Glomerular endothelial cell (primary cell): ENCODE results near the gene MCHR1. TPM values are rescaled to one million over a fixed set of nuclear protein-coding genes. Genes with fewer than 3 reads are reported as not detected.

Experiments
- DNase-seq: peaks from one replicate; pipeline ENCODE4 v3.0.0-alpha.2; 2011; ENCODE audit warnings: low read depth, low spot score; ENCODE audit errors: extremely low read depth
- total RNA-seq: library from RNA; depleted of rRNA; stranded (reverse); fragments of >200 nt; gene quantifications from 2 replicates; pipeline ENCODE4 v1.2.3, GENCODE V29; 2015

Gene MCHR1, protein sequence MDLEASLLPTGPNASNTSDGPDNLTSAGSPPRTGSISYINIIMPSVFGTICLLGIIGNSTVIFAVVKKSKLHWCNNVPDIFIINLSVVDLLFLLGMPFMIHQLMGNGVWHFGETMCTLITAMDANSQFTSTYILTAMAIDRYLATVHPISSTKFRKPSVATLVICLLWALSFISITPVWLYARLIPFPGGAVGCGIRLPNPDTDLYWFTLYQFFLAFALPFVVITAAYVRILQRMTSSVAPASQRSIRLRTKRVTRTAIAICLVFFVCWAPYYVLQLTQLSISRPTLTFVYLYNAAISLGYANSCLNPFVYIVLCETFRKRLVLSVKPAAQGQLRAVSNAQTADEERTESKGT
- 0.88 TPM in 1 of 2 replicates, not detected in the other for total RNA-seq

DNA sequence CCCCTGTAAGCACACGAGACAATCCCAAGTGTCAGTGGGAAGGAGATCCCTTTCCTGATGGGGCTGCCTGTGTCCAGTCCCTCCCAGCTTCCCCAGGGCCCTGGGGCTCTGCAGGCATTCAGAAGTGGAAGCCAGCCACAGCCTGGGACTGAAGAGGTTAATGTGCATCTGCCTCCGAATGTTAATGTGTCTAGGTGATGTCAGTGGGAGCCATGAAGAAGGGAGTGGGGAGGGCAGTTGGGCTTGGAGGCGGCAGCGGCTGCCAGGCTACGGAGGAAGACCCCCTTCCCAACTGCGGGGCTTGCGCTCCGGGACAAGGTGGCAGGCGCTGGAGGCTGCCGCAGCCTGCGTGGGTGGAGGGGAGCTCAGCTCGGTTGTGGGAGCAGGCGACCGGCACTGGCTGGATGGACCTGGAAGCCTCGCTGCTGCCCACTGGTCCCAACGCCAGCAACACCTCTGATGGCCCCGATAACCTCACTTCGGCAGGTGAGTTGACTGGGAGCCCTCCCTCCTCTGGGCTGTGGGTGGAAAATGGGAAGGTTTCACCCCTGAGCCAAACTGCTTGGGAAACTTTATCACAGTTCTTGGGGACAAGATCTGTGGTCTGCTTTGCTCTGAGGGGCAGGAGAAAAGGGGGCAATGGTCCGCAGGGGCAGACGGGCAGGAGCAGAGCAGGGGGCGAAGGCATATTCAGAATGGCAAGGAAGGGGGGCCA lies at the start of gene MCHR1:
Gene MCHR1 (plus strand): TSS at position 236 of the 715 bp plus-strand sequence. CDS start 169 bp downstream, at position 405.
- no peak for DNase-seq

DNA sequence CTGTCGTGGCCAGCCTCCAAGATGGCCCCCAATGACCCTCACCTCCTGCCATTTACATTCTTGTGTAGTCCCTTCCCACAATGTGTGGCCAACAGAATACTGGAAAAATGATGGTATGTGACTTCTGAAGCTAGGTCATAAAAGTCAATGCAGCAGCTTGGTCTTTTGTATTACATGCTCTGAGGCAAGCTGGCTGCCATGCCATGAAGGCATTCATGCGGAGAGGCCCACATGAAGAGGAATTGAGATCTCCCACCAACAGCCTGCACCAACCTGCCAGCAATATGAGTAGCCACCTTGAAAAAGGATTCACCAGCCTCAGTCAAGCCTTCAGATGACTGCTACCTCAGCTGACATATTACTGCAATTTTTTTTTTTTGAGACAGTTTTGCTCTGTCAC lies 47.4 kb upstream of the MCHR1 start:
- DNase-seq: no peak

DNA sequence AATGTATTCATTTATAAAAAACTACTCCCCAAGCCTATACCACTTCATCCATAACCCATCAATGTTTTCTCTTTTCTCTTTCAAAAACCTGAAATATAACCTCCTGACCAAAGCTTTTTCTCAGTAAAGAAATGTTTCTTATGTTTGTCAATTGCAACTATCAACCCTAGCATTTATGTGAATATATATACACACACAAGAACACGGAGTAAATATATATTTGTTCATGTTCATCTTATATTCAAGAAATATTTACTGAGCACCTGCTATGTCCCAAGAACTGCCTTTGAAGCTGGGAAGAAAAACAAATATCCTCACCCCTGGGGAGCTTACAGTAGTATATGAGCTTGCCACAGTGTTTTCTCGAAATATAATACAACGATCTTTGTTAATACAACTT lies 46.2 kb upstream of the MCHR1 start:
- DNase-seq: no peak

DNA sequence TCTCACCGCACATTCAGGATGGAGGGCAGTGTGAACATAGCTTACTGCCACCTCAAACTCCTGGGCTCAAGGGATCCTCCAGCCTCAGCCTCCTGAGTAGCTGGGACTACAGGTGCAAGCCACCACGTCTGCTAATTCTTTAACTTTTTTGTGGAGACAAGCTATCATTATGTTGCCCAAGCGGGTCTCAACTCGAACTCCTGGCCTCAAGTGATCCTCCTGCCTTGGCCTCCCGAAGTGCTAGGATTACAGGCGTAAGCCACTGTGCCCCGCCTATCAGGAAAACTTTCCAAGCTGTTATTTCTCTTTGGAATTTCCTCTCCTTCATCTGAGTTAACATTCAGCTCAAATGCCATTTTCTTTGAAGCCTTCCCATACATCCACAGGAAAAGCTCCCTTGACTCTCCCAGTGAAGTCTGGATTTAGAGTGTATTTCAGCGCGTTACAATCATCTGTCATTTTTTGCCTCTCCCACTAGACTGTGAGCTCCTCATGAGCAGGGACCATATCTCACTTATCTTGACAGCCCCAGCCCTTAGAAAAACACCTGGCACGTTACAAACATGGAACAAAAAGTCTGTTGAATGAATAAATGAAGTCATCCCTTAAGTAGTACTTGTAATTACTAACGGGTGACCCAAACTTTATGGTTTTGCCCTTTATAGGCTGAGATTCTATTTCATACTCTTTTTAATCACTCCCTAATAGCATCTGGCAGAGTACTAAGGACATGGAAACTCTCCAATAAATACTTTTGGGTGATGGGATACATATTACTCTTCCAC lies 45.0 kb upstream of the MCHR1 start:
- no peak for DNase-seq

DNA sequence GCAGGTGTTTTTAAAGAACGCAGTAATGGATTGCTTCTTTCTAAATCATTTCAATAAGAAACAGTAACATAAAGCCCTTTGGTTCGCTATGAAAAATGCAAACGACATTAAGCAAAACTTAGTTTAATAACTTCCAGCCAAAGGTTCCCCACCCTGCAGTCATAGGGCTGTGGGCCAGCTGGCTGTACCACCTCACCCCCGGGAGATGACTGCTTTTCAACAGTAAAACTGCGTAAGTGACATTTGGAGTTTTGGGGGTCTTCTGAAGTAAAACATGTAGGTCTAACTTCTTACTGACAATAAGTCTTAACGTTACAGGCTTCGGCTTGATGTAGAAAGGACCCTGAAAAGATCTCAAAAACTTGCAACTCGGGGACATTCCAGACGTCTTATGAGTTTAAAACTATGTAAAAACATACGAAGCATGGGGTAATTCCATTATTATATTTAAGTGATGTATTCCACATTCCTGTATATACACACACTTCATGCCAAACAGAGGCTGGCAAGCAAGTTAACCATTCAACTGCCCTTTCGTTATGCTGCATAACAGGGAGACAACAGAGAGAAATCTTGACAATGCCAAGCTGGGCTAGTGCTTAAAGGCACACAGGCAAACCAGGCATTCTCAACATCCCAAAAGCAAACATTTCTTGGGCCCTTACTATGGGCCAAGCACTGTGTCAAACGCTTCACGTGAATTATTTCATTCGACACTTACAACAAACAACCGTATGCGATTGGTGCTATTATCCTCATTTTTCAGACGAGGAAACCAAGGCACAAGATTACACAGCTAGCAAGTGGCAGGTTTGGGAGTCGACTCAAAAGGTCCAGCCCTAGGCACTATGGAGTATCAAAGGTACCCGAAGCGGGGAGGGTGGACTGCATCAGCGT lies 44.0 kb upstream of the MCHR1 start:
- DNase-seq: no peak

DNA sequence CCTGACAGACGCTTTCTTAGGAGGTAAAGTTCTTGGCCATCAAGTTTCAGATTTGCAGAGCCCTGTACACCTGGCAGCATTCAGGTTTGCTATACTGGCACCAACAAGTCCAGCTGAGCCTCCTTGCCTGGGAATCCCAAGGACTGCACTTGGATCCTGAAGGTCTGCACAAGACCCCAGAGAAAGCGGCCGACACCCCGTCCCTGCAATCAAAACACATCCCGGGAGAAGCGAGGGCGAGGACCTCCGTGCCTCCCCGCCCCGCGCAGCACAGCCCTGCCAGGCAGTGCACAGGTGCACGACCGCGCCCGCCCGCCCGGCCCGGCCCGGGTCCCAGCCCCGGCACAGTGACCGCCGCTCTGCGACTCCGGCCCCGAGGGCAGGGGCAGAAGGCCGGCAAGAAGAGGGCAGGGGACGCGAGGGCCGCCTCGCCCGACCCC lies 43.3 kb upstream of the MCHR1 start:
- DNase-seq: no peak

DNA sequence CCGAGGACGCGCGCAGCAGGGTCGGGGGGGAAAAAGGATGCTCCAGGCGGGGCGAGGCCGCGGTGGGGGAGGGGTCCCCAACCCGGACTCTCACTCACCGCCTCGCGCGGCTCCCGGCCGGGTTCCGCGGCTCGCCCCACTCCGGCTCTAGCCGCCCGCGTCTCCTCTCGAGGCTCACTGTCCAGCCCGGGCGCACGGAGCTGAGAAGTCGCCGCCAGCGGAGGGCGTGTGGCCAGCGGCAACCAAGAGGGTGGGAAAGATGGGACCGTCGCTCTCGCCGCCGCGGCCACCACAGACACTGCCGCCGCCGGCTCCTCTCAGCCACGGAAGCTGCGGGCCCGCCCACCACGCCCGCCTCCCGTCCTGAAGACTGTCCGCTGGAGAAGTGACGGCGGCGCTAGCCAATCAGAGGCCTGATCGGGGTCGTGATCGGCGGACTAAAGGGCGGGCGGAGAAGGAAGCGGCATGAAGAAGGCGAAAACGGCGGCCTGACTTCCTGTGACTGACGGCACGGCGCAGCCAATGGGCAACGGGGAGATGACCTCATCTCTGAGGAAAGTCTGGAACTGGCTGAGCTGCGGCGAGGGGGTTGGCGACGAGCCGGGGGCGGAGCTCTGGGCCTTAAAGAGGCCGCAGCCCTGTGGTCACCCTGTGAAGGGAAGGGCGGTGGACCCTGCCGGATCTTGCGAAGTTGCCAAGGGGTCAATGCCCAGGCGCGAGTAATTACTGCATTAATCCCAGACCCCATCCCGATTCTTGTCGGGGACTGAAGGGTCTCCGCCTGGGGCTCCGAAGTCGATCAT lies 42.7 kb upstream of the MCHR1 start, which contains the start of gene MRTFA:
Gene MRTFA (minus strand): TSS at position 340 of the 803 bp plus-strand sequence.
- DNase-seq: peak; percentile 90

DNA sequence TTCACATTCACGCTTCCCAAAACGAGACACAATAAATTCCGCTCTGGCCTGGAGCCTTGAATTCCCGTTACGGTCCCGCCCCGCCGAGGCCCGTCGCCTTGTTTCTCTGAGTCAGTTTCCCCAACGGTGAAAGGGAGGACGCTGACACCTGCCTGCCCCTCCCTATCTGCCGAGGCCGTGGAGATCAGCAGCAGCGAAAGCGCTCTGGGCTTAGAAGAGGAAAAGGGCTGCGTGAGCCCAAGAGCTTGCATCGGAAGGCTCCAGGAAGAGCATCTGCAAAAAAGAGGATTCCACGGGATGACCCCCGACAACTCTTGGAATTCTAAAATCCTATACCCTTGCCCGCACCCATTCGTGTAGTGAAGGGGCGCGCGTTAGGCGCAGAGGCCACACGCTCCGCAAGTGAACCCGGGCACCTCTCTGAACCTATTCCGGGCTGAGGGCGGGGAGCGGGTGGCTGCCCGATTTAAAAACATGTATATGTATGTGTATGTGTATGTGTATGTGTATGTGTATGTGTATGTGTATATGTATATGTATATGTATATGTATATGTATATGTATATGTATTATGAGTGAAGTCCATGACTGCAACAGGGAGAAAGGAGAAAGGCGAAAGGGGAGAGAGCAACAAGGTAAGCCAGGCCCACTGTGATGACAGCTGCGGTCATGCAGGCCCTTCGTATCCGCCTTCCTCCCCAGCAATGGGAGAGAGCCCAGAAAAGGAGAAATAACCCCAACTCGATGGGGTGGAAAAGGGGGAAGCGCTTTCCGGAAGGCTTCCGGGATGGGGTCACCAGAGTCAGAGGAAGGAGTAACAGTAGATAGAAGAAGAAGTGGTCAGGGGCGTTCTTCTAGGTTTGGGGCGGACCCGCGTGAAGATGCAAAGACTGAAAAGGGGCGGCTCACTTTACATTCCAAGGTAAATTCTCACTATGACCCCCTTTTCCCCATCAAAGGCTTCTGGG lies 41.8 kb upstream of the MCHR1 start:
- no peak for DNase-seq

DNA sequence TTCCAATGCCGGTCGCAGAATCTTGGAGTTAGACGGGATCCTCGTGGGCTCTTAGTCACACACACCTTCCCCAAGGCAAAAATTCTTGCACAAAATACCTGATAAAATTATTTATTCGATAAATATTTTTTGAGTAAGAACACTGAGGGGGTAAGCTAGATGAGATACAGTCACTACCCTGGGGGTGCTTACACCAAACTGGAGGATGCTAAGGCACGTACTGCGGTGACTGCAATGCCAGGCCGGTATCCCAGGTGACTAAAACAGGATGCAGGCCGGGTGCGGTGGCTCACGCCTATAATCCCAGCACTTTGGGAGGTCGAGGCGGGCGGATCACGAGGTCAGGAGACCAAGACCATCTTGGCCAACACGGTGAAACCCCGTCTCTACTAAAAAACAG lies 41.0 kb upstream of the MCHR1 start:
- DNase-seq: no peak

DNA sequence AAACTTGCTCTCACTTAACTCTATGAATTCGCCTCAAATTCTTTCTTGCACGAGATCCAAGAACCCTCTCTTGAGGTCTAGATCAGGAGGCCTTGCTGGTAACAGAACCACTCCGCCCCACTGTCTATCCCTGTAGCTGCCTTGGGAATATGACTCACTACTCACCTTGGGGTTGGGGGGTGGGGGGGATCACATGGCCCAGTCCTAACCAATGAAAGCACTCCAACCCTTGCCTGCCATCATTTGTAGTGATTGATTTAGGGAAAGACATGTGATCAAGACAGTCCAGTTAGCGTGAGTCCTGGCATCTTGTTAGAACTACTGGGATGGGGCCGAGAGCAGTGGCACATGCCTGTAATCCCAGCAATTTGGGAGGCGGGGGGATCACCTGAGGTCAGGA lies 38.0 kb upstream of the MCHR1 start:
- no peak for DNase-seq

DNA sequence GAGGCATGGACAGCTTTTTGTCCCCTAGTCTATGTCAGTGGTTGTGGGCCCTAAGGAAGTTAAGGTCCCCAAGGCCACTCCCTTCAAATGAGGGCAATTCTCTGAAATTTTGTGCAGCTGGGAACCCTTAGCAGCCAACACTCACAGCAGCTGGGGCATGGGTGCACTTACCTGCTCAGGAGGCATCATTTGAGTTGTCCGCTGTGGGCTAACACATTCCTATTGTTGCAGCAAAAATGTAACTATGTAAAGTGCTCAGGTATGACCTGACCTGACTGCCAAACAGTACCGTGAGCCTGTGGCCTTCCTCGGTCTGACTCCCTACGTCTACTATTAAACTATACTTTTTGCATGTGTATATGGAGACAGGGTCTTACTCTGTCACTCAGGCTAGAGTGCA lies 37.0 kb upstream of the MCHR1 start:
- DNase-seq: no peak

DNA sequence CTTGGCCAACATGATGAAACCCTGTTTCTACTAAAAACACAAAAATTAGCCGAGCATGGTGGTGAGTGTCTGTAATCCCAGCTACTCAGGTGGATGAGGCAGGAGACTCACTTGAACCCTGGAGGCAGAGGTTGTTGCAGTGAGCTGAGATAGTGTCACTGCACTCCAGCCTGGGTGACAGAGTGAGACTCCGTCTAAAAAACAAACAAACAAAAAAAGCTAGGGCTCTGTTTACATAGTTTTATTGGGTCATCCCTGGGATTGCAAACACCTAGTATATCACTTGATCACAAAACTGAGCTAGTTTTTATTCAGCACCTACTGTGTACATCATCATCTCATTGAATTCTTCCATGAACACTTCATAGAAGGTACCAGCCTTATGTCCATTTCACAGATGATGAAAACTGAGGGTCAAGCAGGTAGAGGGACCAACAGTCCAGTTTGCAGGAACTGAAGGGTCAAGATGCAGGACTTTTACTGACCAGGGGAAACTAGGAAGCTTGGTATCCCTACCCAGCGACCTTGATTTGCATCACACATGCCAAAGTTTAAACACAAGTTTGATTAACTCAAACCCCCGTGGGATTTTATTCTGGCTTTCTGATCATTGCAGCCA lies 33.6 kb upstream of the MCHR1 start:
- no peak for DNase-seq

DNA sequence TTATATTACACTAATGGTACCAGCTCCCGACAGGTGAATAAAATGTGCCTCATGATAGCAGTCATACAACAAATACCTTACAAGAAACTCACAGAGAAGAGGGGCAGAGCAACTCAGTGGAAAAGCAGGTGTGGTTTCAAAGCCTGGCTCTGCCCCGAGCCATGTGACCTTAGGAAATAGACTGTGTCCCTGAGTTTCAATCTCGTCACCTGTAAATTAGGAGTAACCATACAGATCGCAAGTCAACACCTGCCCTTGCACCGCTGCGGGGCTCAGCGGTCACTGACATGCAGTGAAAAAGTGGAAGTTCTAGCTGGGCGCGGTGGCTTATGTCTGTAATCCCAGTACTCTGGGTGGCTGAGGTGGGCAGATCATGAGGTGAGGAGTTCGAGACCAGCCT lies 30.9 kb upstream of the MCHR1 start:
- no peak for DNase-seq

DNA sequence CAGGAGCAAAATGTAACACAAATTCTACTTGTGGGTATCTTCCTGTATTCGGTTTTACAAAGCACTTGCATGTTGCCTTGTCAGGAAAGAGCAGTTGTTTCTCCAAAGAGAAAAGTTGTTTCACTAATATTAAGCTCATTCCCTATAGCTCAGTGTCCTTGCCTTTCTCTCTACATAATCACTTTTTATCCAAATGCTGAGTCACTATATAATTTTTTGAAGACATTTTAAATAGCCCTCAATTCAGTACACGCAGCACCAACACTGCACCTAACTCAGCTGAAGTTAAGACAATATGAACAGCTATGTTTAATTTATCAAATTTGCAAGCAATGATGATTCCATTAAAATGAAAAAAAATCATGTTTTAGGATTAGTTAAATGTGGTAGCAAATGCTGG lies 28.2 kb upstream of the MCHR1 start:
- no peak for DNase-seq

DNA sequence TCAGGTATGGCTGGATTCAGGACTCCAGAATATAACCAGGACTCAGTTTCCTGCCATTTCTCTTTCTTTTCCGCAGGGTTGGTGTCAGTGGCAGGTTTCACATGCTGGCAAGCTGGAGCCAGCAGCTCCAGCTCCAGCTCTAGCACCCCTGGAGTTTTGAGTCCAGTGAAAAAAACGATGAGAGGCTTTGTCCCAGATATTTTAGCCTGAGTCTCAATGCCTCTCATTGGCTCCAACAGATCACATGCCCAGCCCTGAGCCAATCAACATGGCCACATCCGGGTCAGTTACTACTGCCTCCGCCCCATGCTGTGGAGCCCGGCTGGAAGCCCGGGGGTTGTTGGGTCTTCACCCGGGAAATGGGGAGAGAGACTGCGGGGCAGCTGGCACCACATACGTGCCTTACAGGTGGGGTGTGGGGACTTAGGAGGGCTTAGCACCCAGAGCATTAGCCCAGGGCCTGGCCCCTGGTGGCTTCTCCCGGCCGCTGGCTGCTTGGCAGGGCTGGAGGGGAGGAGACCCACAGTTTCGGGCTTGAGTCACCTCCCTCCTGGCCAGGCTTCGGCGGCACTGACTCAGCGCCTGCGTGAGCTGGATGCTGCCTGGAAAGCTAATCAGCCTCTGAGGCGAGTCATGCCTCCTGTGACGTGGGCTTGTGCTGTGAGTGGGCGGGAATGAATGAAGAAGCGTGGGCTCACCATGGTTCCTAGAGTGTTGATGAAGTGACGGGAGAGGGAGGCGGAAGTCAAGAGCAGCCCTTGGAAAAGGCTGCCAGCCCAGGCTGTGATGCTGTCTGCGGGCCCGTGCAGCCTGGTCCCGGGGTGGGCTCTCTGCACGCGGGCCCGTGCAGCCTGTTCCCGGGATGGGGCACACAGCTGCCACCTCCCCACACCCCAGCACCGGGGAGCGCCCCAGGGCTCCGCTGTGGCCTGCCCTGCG lies 27.5 kb upstream of the MCHR1 start:
- DNase-seq: peak; percentile 91

DNA sequence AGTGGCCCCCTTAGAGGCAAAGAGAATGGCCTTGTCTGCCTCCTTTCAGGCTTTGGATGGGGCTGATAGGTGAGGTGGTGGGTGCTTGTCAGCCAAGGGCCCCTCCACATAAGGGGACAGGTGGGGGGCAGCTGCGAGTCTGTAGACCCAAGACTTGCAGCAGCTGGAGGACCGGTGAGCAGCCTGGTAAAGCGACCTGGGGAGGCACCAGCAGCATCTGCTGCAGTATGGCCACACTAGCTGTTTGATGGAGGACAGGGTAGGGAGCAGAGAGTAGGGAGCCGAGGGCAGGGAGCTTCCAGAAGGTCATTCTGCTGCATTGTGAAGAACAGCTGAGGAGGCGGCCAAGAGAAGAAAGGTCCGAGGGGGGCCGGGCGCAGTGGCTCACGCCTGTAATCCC lies 25.9 kb upstream of the MCHR1 start:
- no peak for DNase-seq
